ENCODE measurements around the gene HIBCH.
"Not testable (repeated sequence)": the region's sequence is repeated elsewhere in the genome, so short reads cannot be mapped to it uniquely, and the experiment has no call there.

The HIBCH gene

GRCh38 chr2:190157613-190158528 lies 161.8 kb downstream of the HIBCH start:
- DNase-seq (ENCODE audit: low read depth), result not testable (repeated sequence)

DNA sequence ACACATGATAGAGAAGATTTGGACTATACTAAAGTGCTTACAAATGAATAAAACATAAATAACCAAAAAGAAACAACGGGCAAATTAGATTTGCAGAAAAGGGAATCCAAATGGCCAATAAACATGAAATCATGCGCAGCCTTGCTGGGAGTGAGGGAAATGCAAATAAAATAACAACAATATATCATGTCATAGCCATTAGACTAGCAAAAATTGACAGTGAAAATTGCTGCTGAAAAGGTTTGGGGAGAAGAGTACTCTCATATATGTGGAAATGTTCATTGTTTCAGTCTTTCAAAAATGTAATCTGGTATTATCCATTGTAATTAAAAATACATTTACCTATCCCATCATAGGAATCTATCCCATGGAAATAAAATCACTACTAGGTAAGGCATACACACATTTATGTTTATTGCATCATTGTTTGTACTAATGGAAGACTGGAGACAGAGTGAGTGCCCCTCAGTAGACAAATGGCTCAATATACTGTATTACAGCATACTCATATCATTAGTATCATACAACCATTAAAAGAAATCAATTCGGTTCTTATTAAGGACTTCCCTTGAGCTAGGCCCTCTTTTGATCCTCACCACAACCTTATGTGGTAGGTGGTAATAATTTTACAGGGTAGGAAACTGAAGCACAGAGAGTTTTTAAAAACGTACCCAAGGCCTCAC lies 163.0 kb downstream of the HIBCH start:
- DNase-seq (ENCODE audit: low read depth), result no peak
